ENCODE measurements around the gene UBR1.
"Not testable (repeated sequence)": the region's sequence is repeated elsewhere in the genome, so short reads cannot be mapped to it uniquely, and the experiment has no call there.

Gene UBR1

DNA sequence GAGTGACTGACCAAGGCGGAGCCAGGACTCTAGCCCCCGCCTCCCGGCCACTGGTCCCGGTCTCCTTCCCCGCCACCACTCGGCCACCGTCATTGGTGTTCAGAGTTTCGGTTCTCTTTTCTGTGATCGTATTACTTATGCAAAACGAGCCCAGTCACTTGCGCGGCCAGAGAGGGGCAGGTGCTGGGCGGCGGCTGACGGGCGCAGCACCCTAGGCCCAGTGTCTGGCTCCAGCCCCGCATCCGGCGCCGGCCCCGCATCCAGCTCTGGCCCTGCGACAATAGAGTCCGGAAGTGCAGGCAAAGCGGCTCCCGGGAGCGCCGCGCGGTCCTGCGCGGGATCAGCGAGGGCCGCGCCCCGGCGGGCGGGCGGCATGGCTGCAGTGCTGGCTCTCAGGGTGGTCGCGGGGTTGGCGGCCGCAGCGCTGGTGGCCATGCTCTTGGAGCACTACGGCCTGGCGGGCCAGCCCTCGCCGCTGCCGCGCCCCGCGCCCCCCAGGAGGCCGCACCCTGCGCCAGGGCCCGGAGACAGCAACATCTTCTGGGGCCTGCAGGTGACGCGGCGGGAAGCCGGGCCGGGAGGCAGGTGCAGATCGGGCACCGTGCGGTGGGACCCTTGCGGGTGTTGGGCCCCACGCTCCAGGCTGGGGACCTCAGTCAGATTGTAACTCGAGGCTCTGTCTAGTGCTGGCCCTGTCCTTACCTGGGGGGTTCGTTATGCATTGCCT, 27.8 kb upstream of the UBR1 start, which contains the start of gene TMEM62:
TSS of gene TMEM62 (plus strand) at position 157 of the 727 bp plus-strand sequence. CDS start at position 374, 217 bp downstream.
- Histone ChIP-seq H3K4me3 (ENCODE audit: low read depth, low read length, poor library complexity, severe bottlenecking) (peak within 1 kb of the TSS; percentile 97), H3K9me3 (ENCODE audit: low read length) (no peaks in the 10 kb centered on the region), H2AFZ (ENCODE audit: low read length) (peak within 1 kb of the TSS; percentile 93), H3K9me2 (ENCODE audit: low read depth, low read length) (no peaks in the 10 kb centered on the region), H4K20me1 (ENCODE audit: insufficient read depth, low read length) (no peaks in the 10 kb centered on the region), H3K27me3 (ENCODE audit: insufficient read depth, low read length) (no peaks in the 10 kb centered on the region), H3K27ac (ENCODE audit: low read depth, low read length, poor library complexity, severe bottlenecking) (peak within 1 kb of the TSS; percentile 55), H3K4me1 (ENCODE audit: insufficient read depth, low read length, severe bottlenecking) (peaks cover 22% of the 10 kb centered on the region), H3K79me2 (ENCODE audit: insufficient read depth, low read length) (peaks cover 12% of the 10 kb centered on the region), H3K4me2 (ENCODE audit: low read length) (peak within 1 kb of the TSS; percentile 99), H3K36me3 (ENCODE audit: insufficient read depth, low read length) (peaks cover 22% of the 10 kb centered on the region), H3K9ac (ENCODE audit: low read length) (peak within 1 kb of the TSS; percentile 88), H3F3A (ENCODE audit: insufficient read depth, low read length) (no peaks in the 10 kb centered on the region)
- TF ChIP-seq EZH2 (IDR thresholded peaks at IDR 0.05; ENCODE audit: borderline replicate concordance, low read length), result no peak
- TF ChIP-seq, protein P1, sequence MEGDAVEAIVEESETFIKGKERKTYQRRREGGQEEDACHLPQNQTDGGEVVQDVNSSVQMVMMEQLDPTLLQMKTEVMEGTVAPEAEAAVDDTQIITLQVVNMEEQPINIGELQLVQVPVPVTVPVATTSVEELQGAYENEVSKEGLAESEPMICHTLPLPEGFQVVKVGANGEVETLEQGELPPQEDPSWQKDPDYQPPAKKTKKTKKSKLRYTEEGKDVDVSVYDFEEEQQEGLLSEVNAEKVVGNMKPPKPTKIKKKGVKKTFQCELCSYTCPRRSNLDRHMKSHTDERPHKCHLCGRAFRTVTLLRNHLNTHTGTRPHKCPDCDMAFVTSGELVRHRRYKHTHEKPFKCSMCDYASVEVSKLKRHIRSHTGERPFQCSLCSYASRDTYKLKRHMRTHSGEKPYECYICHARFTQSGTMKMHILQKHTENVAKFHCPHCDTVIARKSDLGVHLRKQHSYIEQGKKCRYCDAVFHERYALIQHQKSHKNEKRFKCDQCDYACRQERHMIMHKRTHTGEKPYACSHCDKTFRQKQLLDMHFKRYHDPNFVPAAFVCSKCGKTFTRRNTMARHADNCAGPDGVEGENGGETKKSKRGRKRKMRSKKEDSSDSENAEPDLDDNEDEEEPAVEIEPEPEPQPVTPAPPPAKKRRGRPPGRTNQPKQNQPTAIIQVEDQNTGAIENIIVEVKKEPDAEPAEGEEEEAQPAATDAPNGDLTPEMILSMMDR (IDR thresholded peaks at IDR 0.05; ENCODE audit: low read length), result no peak

DNA sequence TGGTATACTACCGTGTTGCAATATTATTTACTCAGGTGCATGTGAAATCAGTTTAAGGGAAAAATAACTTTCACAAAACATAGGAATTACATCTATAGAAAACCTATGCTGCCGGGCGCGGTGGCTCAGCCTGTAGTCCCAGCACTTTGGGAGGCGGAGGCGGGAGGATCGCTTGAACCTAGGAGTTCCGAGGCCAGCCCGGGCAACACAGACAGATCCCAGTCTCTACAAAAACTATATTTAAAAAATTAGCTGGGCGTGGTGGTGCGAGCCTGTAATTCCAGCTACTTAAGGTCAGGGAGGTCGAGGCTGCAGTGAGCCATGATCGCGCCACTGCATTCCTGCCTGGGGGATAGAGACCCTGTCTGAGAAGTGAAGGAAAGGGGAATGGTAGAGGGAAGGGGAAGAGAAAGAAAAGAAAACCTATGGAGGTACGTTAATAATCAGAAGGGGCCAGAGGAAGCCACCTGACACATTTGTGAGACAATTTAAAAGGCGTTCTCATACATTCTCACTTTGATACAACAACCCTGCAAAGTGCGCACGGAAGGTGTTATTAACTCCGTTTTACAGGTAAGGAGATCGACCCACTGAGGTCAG, 27.1 kb upstream of the UBR1 start:
- no peaks in the 10 kb centered on the region for H3K9me2 ChIP-seq (ENCODE audit: low read depth, low read length)
- peaks cover 22% of the 10 kb centered on the region for H3K4me1 ChIP-seq (ENCODE audit: insufficient read depth, low read length, severe bottlenecking)
- H2AFZ ChIP-seq (ENCODE audit: low read length), result peak overlapping the region; percentile 93
- no peaks in the 10 kb centered on the region for H3K27me3 ChIP-seq (ENCODE audit: insufficient read depth, low read length)
- peaks cover 15% of the 10 kb centered on the region for H3K36me3 ChIP-seq (ENCODE audit: insufficient read depth, low read length)
- H3K27ac ChIP-seq (ENCODE audit: low read depth, low read length, poor library complexity, severe bottlenecking), result peak overlapping the region; percentile 55
- no peaks in the 10 kb centered on the region for H3F3A ChIP-seq (ENCODE audit: insufficient read depth, low read length)
- no peak for TF ChIP-seq EZH2 (IDR thresholded peaks at IDR 0.05; ENCODE audit: borderline replicate concordance, low read length)
- TF ChIP-seq, protein P1 (IDR thresholded peaks at IDR 0.05; ENCODE audit: low read length), result no peak
- H3K4me2 ChIP-seq (ENCODE audit: low read length), result peak overlapping the region; percentile 99
- H3K79me2 ChIP-seq (ENCODE audit: insufficient read depth, low read length), result peaks cover 12% of the 10 kb centered on the region
- peak overlapping the region; percentile 97 for H3K4me3 ChIP-seq (ENCODE audit: low read depth, low read length, poor library complexity, severe bottlenecking)
- H4K20me1 ChIP-seq (ENCODE audit: insufficient read depth, low read length), result no peaks in the 10 kb centered on the region
- H3K9me3 ChIP-seq (ENCODE audit: low read length), result no peaks in the 10 kb centered on the region
- H3K9ac ChIP-seq (ENCODE audit: low read length), result peak overlapping the region; percentile 88

DNA sequence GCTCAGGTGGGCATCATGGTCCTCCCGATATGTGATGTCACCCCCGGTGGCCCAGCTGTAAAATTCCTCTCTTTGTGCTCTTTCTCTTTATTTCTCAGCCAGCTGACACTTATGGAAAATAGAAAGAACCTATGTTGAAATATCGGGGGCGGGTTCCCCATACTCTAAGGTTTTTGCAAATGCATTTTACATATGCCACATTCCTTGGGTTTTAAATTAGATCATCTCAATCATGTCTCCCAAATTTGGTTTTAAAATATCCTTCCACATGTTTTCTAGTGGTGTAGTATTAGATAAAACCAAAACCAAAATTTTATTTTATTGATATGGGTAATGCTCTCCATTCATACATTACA, 23.1 kb upstream of the UBR1 start:
- Histone ChIP-seq H3K4me1 (ENCODE audit: insufficient read depth, low read length, severe bottlenecking) (peaks cover 7% of the 10 kb centered on the region), H2AFZ (ENCODE audit: low read length) (no peak overlapping the region), H3K4me3 (ENCODE audit: low read depth, low read length, poor library complexity, severe bottlenecking) (no peak overlapping the region), H4K20me1 (ENCODE audit: insufficient read depth, low read length) (no peaks in the 10 kb centered on the region), H3K9me3 (ENCODE audit: low read length) (no peaks in the 10 kb centered on the region), H3K27me3 (ENCODE audit: insufficient read depth, low read length) (no peaks in the 10 kb centered on the region), H3F3A (ENCODE audit: insufficient read depth, low read length) (no peaks in the 10 kb centered on the region), H3K79me2 (ENCODE audit: insufficient read depth, low read length) (peaks cover 2% of the 10 kb centered on the region; the same call in 1 of the 2 replicates), H3K9ac (ENCODE audit: low read length) (no peak overlapping the region), H3K27ac (ENCODE audit: low read depth, low read length, poor library complexity, severe bottlenecking) (no peak overlapping the region), H3K9me2 (ENCODE audit: low read depth, low read length) (no peaks in the 10 kb centered on the region), H3K36me3 (ENCODE audit: insufficient read depth, low read length) (no peaks in the 10 kb centered on the region; the same call in 1 of the 2 replicates), H3K4me2 (ENCODE audit: low read length) (no peak overlapping the region)
- TF ChIP-seq EZH2 (IDR thresholded peaks at IDR 0.05; ENCODE audit: borderline replicate concordance, low read length), result no peak

DNA sequence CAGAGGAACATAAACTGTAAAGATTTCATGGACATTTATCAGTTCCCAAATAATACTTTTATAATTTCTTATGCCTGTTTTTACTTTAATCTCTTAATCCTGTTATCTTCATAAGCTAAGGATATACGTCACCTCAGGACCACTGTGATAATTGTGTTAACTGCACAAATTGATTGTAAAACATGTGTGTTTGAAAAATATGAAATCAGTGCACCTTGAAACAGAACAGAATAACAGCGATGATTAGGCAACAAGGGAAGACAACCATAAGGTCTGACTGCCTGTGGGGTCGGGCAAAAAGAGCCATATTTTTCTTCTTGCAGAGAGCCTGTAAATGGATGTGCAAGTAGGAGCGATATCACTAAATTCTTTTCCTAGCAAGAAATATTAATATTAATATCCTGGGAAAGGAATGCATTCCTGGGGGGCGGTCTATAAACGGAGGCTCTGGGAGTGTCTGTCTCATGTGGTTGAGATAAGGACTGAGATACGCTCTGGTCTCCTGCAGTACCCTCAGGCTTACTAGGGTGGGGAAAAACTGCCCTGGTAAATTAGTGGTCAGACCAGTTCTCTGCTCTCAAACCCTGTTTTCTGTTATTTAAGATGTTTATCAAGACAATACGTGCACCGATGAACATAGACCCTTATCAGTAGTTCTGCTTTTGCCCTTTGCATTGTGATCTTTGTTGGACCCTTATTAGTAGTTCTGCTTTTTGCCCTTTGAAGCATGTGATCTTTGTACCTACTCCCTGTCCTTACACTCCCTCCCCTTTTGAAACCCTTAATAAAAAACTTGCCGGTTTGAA, 22.5 kb upstream of the UBR1 start:
- not testable (repeated sequence) for H3K9ac ChIP-seq (ENCODE audit: low read length); H3K27ac ChIP-seq (ENCODE audit: low read depth, low read length, poor library complexity, severe bottlenecking); H3F3A ChIP-seq (ENCODE audit: insufficient read depth, low read length); H3K4me2 ChIP-seq (ENCODE audit: low read length); H3K9me2 ChIP-seq (ENCODE audit: low read depth, low read length); H3K4me3 ChIP-seq (ENCODE audit: low read depth, low read length, poor library complexity, severe bottlenecking); H4K20me1 ChIP-seq (ENCODE audit: insufficient read depth, low read length); H3K9me3 ChIP-seq (ENCODE audit: low read length); H3K36me3 ChIP-seq (ENCODE audit: insufficient read depth, low read length); H3K79me2 ChIP-seq (ENCODE audit: insufficient read depth, low read length); H2AFZ ChIP-seq (ENCODE audit: low read length); H3K27me3 ChIP-seq (ENCODE audit: insufficient read depth, low read length); H3K4me1 ChIP-seq (ENCODE audit: insufficient read depth, low read length, severe bottlenecking)
